ENCODE measurements around the gene ASS1. TPM values are rescaled to one million over a fixed set of nuclear protein-coding genes. Genes with fewer than 3 reads are reported as not detected.

ASS1 gene
- polyA plus RNA-seq, 2 of the 4 experiments (the other 2 are of a cell fraction): 11.3 to 32.5 TPM

DNA sequence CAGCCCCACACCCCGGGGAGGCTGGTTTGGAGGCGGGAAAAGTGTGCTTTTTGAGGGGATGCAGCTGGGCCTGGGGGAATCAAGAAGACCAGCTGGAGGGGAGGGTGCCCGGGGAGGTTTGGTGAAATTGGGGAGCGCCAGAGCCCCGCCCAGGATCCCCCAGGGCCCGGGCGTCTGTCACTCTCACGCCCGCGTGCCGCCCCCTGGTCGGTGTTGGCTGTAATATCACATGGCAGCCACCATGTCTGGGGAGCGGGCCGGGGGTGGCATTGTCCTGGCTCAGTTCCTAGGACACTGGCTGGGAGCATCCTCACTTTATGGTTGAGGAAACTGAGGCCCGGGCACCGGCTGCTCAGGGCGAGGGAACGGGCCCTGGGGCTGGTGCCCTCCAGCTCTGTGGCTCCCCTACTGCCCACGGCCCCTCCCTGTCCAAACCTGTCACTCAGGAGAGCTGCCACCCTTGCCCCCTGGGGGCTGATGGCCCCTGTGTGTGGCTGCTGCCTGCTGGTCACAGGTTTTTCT lies 27.5 kb downstream of the ASS1 start:
- ATAC-seq: no peak
- no peaks in the 10 kb centered on the region for H3K9me3 ChIP-seq
- no peak overlapping the region for H3K27ac ChIP-seq
- no peak for FAIRE-seq
- no peak overlapping the region for H3K4me3 ChIP-seq
- no peak for DNase-seq (ENCODE audit: low read depth in 1 of 2, low spot score in 1 of 2)
- no peak overlapping the region for H3K4me2 ChIP-seq
- 61% methylated on average over 8 of the region's 19 CpGs for WGBS (ENCODE audit: missing lambda C conversion rate)
- TF ChIP-seq ESRRA (IDR thresholded peaks at IDR 0.05; ENCODE audit: borderline replicate concordance, low read length) (no peak), HOXA7 (CRISPR knock-in tag; IDR thresholded peaks at IDR 0.05) (no peak), HOXB13 (CRISPR knock-in tag; IDR thresholded peaks at IDR 0.05; ENCODE audit: low read depth) (no peak), HEYL (CRISPR knock-in tag; IDR thresholded peaks at IDR 0.05) (no peak), FOXS1 (CRISPR knock-in tag; IDR thresholded peaks at IDR 0.05) (no peak), MAFK (IDR thresholded peaks at IDR 0.05; ENCODE audit: partially characterized antibody) (no peak), JUNB (IDR thresholded peaks at IDR 0.05) (no peak), HOXB5 (CRISPR knock-in tag; IDR thresholded peaks at IDR 0.05) (no peak), POLR2A (IDR thresholded peaks at IDR 0.05; ENCODE audit: low read length) (no peak), NFE2L2 (conservative IDR thresholded peaks at IDR 0.05; ENCODE audit: low read length) (no peak), RAD21 (conservative IDR thresholded peaks at IDR 0.05 in 1 of 2, IDR thresholded peaks at IDR 0.05 in 1 of 2) (no peak), ZNF302 (CRISPR knock-in tag; IDR thresholded peaks at IDR 0.05) (no peak), ZC3H11A (IDR thresholded peaks at IDR 0.05) (no peak), MAZ (IDR thresholded peaks at IDR 0.05; ENCODE audit: borderline replicate concordance, low read depth, low read length) (no peak), EP300 (IDR thresholded peaks at IDR 0.05) (no peak), TP53 (CRISPR knock-in tag; IDR thresholded peaks at IDR 0.05) (no peak)
- no peaks in the 10 kb centered on the region for H3K4me1 ChIP-seq
- POLR2A ChIA-PET: no interaction called here
- CTCF ChIA-PET: interaction anchor here (1.1 to 17.4 kb wide), 5 partner anchors 11 to 229 kb away, joined by 3 to 453 read pairs (median 4); no protein-coding TSS in a partner anchor

GRCh38 chr9:130473009-130473408 lies 28.2 kb downstream of the ASS1 start:
- FAIRE-seq (no peak), ATAC-seq (no peak), DNase-seq (ENCODE audit: low read depth in 1 of 2, low spot score in 1 of 2) (no peak)
- POLR2A ChIA-PET: no interaction called here
- Histone ChIP-seq H3K4me3 (no peak overlapping the region), H3K4me1 (no peaks in the 10 kb centered on the region), H3K4me2 (no peak overlapping the region), H3K9me3 (no peaks in the 10 kb centered on the region), H3K27ac (no peak overlapping the region)
- TF ChIP-seq POLR2A (IDR thresholded peaks at IDR 0.05; ENCODE audit: low read length) (no peak), EHF (CRISPR knock-in tag; IDR thresholded peaks at IDR 0.05) (no peak), ZFP36 (IDR thresholded peaks at IDR 0.05; ENCODE audit: borderline replicate concordance, partially characterized antibody) (peak; percentile 64), NR3C1 (IDR thresholded peaks at IDR 0.05) (no peak), KDM1A (IDR thresholded peaks at IDR 0.05; ENCODE audit: low read depth) (no peak)
- WGBS (ENCODE audit: missing lambda C conversion rate): 54% methylated on average over 4 of the region's 6 CpGs
- CTCF ChIA-PET: interaction anchor here (0.9 to 17.4 kb wide), 4 partner anchors 12 to 211 kb away, joined by 4 to 453 read pairs (median 32); no protein-coding TSS in a partner anchor

DNA sequence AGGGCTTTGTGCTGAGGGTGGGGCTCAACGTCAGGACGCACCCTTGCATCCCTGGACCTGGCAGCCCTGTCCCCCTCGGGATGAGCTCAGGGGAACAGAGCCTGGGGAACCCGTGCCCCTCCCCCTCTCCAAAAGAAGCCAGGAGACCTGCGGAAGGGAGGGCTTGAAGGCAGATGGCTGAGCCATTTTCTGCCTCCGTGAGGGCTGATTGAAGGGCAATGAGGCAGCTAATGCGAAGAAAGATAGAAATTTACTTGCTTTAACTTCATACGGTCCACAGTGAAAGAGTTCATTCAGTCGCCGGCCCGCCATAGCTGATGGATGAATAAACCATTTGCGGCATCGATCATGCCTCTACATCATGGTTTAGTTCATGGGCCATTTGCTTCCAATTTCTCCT lies 28.8 kb downstream of the ASS1 start:
- DNase-seq (ENCODE audit: low read depth in 1 of 2, low spot score in 1 of 2): no peak
- 72% methylated on average over 13 of the region's 13 CpGs for WGBS (ENCODE audit: missing lambda C conversion rate)
- Histone ChIP-seq H3K9me3 (no peaks in the 10 kb centered on the region), H3K4me2 (no peak overlapping the region), H3K27ac (no peak overlapping the region), H3K4me1 (no peaks in the 10 kb centered on the region), H3K4me3 (no peak overlapping the region)
- ChIA-PET CTCF (interaction anchor here (0.9 to 6.7 kb wide), 4 partner anchors 11 to 213 kb away, joined by 3 to 56 read pairs (median 11); no protein-coding TSS in a partner anchor), POLR2A (no interaction called here)
- ATAC-seq: no peak
- no peak for FAIRE-seq
- TF ChIP-seq KDM5A (IDR thresholded peaks at IDR 0.05): no peak
- no peak for TF ChIP-seq MAZ (IDR thresholded peaks at IDR 0.05; ENCODE audit: borderline replicate concordance, low read depth, low read length)
- no peak for TF ChIP-seq RNF2 (IDR thresholded peaks at IDR 0.05; ENCODE audit: borderline replicate concordance, low read depth)
- TF ChIP-seq JUNB (IDR thresholded peaks at IDR 0.05): no peak
- no peak for TF ChIP-seq NFE2L2 (conservative IDR thresholded peaks at IDR 0.05; ENCODE audit: low read length)
- no peak for TF ChIP-seq PHF8 (IDR thresholded peaks at IDR 0.05; ENCODE audit: borderline replicate concordance, low read depth)
- TF ChIP-seq HOXB13 (CRISPR knock-in tag; IDR thresholded peaks at IDR 0.05; ENCODE audit: low read depth): no peak
- no peak for TF ChIP-seq CHD2 (IDR thresholded peaks at IDR 0.05; ENCODE audit: low read length, partially characterized antibody)
- TF ChIP-seq CHD4 (IDR thresholded peaks at IDR 0.05; ENCODE audit: borderline replicate concordance): no peak
- TF ChIP-seq HDAC2 (IDR thresholded peaks at IDR 0.05): no peak
- no peak for TF ChIP-seq MYC (IDR thresholded peaks at IDR 0.05; ENCODE audit: borderline replicate concordance, low read length)
- no peak for TF ChIP-seq CBX2 (IDR thresholded peaks at IDR 0.05; ENCODE audit: borderline replicate concordance, low read depth)
- TF ChIP-seq CBX8 (IDR thresholded peaks at IDR 0.05): no peak
- no peak for TF ChIP-seq USF2 (IDR thresholded peaks at IDR 0.05)
- TF ChIP-seq ZC3H11A (IDR thresholded peaks at IDR 0.05): no peak
- TF ChIP-seq NPAS2 (CRISPR knock-in tag; IDR thresholded peaks at IDR 0.05; ENCODE audit: borderline replicate concordance): no peak
- TF ChIP-seq HEYL (CRISPR knock-in tag; IDR thresholded peaks at IDR 0.05): no peak
- TF ChIP-seq ZSCAN20 (CRISPR knock-in tag; IDR thresholded peaks at IDR 0.05): no peak
- no peak for TF ChIP-seq RAD21 (conservative IDR thresholded peaks at IDR 0.05 in 1 of 2, IDR thresholded peaks at IDR 0.05 in 1 of 2)
- TF ChIP-seq SMC3 (IDR thresholded peaks at IDR 0.05): no peak

Measured in A549 (cell line).